ENCODE results near the gene SSC4D. TPM values are rescaled to one million over a fixed set of nuclear protein-coding genes. Genes with fewer than 3 reads are reported as not detected.

The SSC4D gene
- total RNA-seq, 1 donor from 2014 or later, result 6.0 TPM

DNA sequence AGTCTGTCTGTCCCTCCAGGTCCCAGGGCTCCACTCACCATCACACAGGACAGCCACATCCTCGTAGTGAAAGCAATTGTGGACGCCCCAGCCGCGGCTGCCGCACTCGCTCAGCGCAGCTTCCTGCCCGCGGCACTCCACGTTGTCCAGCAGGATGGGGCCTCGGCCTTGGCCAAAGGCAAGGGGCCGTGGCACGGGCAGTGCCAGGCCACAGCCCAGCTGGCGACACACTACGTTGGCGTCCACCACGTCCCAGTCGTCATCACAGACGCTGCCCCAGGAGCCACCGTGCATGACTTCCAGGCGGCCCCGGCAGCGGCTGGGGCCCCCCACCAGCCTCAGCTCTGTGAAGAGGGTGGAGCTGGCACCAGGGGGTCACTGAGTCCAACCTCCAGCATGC is 9.2 kb downstream of the SSC4D start:
- DNase-seq (ENCODE audit: low read depth) (no peak), FAIRE-seq (no peak)
- no peaks in the 10 kb centered on the region for H3K4me1 ChIP-seq (ENCODE audit: insufficient read depth, low read length)
- Mint-ChIP-seq H3K9me3 (ENCODE audit: unreplicated experiment) (no peaks in the 10 kb centered on the region), H3K36me3 (ENCODE audit: low read depth, unreplicated experiment) (peaks cover 3% of the 10 kb centered on the region), H3K27me3 (ENCODE audit: low read depth, unreplicated experiment) (peaks cover 3% of the 10 kb centered on the region), H3K4me3 (ENCODE audit: unreplicated experiment) (no peak overlapping the region), H3K4me1 (ENCODE audit: low read depth, unreplicated experiment) (no peaks in the 10 kb centered on the region), H3K27ac (ENCODE audit: unreplicated experiment) (no peak overlapping the region)
- H3K4me2 ChIP-seq (ENCODE audit: low read length), result no peak overlapping the region
- no peaks in the 10 kb centered on the region for H3K9me3 ChIP-seq (ENCODE audit: insufficient read depth, low read depth, low read length)
- H3K27ac ChIP-seq (ENCODE audit: low read depth, low read length), result no peak overlapping the region
- no peak overlapping the region for H3K9ac ChIP-seq (ENCODE audit: low read length)
- TF ChIP-seq EZH2 (IDR thresholded peaks at IDR 0.05; ENCODE audit: insufficient read depth, low read length), result no peak
- TF ChIP-seq CTCF (IDR thresholded peaks at IDR 0.05; ENCODE audit: insufficient read depth, low read depth, low read length), result no peak
- no peak overlapping the region for H3K4me3 ChIP-seq (ENCODE audit: insufficient read depth, low read depth, low read length)
- H4K20me1 ChIP-seq (ENCODE audit: insufficient read depth, low read length), result no peaks in the 10 kb centered on the region
- H3K79me2 ChIP-seq (ENCODE audit: insufficient read depth, low read length), result no peaks in the 10 kb centered on the region
- H3K36me3 ChIP-seq (ENCODE audit: insufficient read depth, low read length), result no peaks in the 10 kb centered on the region
- H3K27me3 ChIP-seq (ENCODE audit: insufficient read depth, low read length), result no peaks in the 10 kb centered on the region
- no peak overlapping the region for H2AFZ ChIP-seq (ENCODE audit: low read depth, low read length)

GRCh38 chr7:76397409-76398183 is 11.9 kb downstream of the SSC4D start:
- no peaks in the 10 kb centered on the region for H3K9me3 Mint-ChIP-seq (ENCODE audit: unreplicated experiment)
- Histone ChIP-seq H3K79me2 (ENCODE audit: insufficient read depth, low read length) (no peaks in the 10 kb centered on the region), H3K27me3 (ENCODE audit: insufficient read depth, low read length) (no peaks in the 10 kb centered on the region), H3K9me3 (ENCODE audit: insufficient read depth, low read depth, low read length) (no peaks in the 10 kb centered on the region), H3K4me2 (ENCODE audit: low read length) (peak overlapping the region; percentile 82), H3K36me3 (ENCODE audit: insufficient read depth, low read length) (no peaks in the 10 kb centered on the region), H3K9ac (ENCODE audit: low read length) (peak overlapping the region; percentile 25), H3K4me3 (ENCODE audit: insufficient read depth, low read depth, low read length) (peak overlapping the region; percentile 52), H3K4me1 (ENCODE audit: insufficient read depth, low read length) (peaks cover 7% of the 10 kb centered on the region), H3K27ac (ENCODE audit: low read depth, low read length) (no peak overlapping the region), H2AFZ (ENCODE audit: low read depth, low read length) (peak overlapping the region; percentile 88), H4K20me1 (ENCODE audit: insufficient read depth, low read length) (no peaks in the 10 kb centered on the region)
- peaks cover 3% of the 10 kb centered on the region for H3K27me3 Mint-ChIP-seq (ENCODE audit: low read depth, unreplicated experiment)
- peaks cover 2% of the 10 kb centered on the region for H3K36me3 Mint-ChIP-seq (ENCODE audit: low read depth, unreplicated experiment)
- H3K4me3 Mint-ChIP-seq (ENCODE audit: unreplicated experiment), result no peak overlapping the region
- peak; percentile 25 for DNase-seq (ENCODE audit: low read depth)
- TF ChIP-seq EZH2 (IDR thresholded peaks at IDR 0.05; ENCODE audit: insufficient read depth, low read length), result no peak
- TF ChIP-seq CTCF (IDR thresholded peaks at IDR 0.05; ENCODE audit: insufficient read depth, low read depth, low read length), result no peak
- H3K4me1 Mint-ChIP-seq (ENCODE audit: low read depth, unreplicated experiment), result peaks cover 2% of the 10 kb centered on the region
- no peak for FAIRE-seq
- H3K27ac Mint-ChIP-seq (ENCODE audit: unreplicated experiment), result no peak overlapping the region

GRCh38 chr7:76396864-76397263 is 12.6 kb downstream of the SSC4D start:
- H2AFZ ChIP-seq (ENCODE audit: low read depth, low read length), result no peak overlapping the region
- H3K79me2 ChIP-seq (ENCODE audit: insufficient read depth, low read length), result no peaks in the 10 kb centered on the region
- H3K9ac ChIP-seq (ENCODE audit: low read length), result no peak overlapping the region
- H3K36me3 ChIP-seq (ENCODE audit: insufficient read depth, low read length), result no peaks in the 10 kb centered on the region
- Mint-ChIP-seq H3K36me3 (ENCODE audit: low read depth, unreplicated experiment) (peaks cover 2% of the 10 kb centered on the region), H3K27me3 (ENCODE audit: low read depth, unreplicated experiment) (peaks cover 3% of the 10 kb centered on the region), H3K27ac (ENCODE audit: unreplicated experiment) (no peak overlapping the region), H3K9me3 (ENCODE audit: unreplicated experiment) (no peaks in the 10 kb centered on the region), H3K4me3 (ENCODE audit: unreplicated experiment) (no peak overlapping the region), H3K4me1 (ENCODE audit: low read depth, unreplicated experiment) (peaks cover 2% of the 10 kb centered on the region)
- no peak for FAIRE-seq
- no peaks in the 10 kb centered on the region for H3K9me3 ChIP-seq (ENCODE audit: insufficient read depth, low read depth, low read length)
- TF ChIP-seq EZH2 (IDR thresholded peaks at IDR 0.05; ENCODE audit: insufficient read depth, low read length) (no peak), CTCF (IDR thresholded peaks at IDR 0.05; ENCODE audit: insufficient read depth, low read depth, low read length) (no peak)
- H3K4me2 ChIP-seq (ENCODE audit: low read length), result peak overlapping the region; percentile 82
- no peaks in the 10 kb centered on the region for H3K27me3 ChIP-seq (ENCODE audit: insufficient read depth, low read length)
- DNase-seq (ENCODE audit: low read depth), result no peak
- H3K4me1 ChIP-seq (ENCODE audit: insufficient read depth, low read length), result peaks cover 7% of the 10 kb centered on the region
- H3K27ac ChIP-seq (ENCODE audit: low read depth, low read length), result no peak overlapping the region
- H3K4me3 ChIP-seq (ENCODE audit: insufficient read depth, low read depth, low read length), result no peak overlapping the region
- no peaks in the 10 kb centered on the region for H4K20me1 ChIP-seq (ENCODE audit: insufficient read depth, low read length)
